Activated CD4-positive, CD25-positive, alpha-beta regulatory T cell treated with anti-CD3 and anti-CD28 coated beads, Interleukin-2, amount 50 U/mL, for 72 hours (primary cell): ENCODE data around the gene HADHA.
"Not testable (repeated sequence)": the region's sequence is repeated elsewhere in the genome, so short reads cannot be mapped to it uniquely, and the experiment has no call there.

Experiments used
- DNase-seq: peaks from one replicate; pipeline ENCODE4 v3.0.0; 2021

Gene HADHA

GRCh38 chr2:26244309-26245230 lies at the start of gene HADHA, which contains the start of gene HADHB:
Gene HADHA (minus strand): TSS chr2:26244632. CDS start chr2:26244596, 36 bp downstream.
Gene HADHB (plus strand): TSS chr2:26244939. CDS start chr2:26254255, 9,316 bp downstream.
- DNase-seq, result peak; percentile 85

DNA sequence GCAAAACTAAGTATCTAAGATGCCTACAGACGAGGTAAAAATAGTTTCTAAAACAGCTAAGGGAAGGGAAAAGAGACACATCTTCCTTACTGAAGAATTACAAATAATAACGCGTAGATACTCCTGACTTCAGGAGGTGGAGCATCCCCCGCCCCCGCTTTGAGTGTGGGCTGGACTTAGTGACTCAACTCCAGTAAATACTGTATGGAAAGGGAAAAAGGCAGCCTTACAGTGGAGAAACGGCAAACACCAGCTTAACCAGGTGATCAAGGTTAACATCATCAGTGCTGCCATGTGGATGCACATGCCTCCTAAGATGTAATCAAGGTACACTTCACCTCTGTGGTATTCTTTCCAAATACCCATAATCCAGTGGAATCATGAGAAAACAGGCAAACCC lies 48.2 kb upstream of the HADHA start:
- no peak for DNase-seq

DNA sequence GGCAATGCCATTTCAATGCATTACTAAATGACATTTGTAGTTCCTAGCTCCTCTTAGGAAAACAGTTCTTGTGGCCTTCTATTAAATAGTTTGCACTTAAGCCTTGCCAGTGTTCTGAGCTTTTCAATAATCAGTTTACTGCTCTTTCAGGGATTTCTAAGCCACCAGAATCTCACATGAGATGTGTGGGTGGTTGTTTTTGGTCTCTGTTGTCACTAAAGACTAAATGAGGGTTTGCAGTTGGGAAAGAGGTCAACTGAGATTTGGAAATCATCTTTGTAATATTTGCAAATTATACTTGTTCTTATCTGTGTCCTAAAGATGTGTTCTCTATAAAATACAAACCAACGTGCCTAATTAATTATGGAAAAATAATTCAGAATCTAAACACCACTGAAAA lies 45.6 kb upstream of the HADHA start:
- no peak for DNase-seq

GRCh38 chr2:26285931-26286330 lies 41.5 kb upstream of the HADHA start:
- DNase-seq, result no peak

- no peak for DNase-seq
Observed at GRCh38 chr2:26284132-26284531, 39.7 kb upstream of the HADHA start.

DNA sequence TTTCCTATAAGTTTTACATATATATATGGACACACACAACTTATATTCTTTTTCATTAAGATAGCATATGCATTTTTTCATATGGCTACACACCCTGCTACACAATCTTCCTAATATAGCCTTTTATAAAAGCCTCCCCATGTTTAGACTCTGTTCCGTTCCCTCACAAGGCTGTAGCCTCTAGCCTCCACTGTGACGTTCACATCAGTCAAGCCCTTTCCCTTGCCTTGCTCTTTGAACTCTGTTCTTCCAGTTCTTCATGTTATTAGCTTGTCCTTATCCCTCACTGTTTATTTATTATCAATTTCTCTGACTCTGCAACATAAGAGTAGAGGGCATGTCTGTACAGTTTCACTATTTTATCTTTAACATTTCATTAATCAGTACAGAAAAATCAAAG lies 39.2 kb upstream of the HADHA start:
- DNase-seq, result no peak

- no peak for DNase-seq
Observed at GRCh38 chr2:26281226-26281625, 36.8 kb upstream of the HADHA start.

GRCh38 chr2:26279886-26280285 lies 35.5 kb upstream of the HADHA start:
- no peak for DNase-seq

- DNase-seq, result no peak
Observed at GRCh38 chr2:26276484-26277227, 32.2 kb upstream of the HADHA start.

DNA sequence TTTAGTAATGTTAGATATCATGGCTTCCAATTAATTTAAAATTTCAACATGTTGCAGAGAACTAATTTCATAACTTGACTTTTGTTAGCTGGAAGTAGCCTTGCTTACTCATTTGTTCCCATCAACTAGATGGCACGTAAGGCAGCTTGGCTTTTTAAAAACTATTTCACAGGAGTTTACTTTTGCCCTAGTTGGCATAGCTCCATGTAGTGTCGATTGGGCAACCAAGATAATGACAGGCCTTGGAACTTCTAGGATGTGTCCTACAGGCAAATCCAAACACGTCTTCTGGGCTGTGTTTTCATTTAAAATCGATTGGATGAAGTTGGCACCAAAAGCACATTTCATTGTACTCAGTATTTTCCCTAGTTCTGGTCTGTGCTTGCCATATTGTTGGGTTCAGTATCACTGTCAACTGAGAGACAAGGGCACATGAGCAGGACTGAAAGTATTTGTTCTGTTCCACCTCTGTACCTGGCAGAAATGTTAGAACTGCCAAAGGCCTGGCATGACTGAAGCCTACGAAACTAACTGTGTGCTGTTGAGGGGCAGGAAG lies 29.7 kb upstream of the HADHA start:
- DNase-seq, result no peak

- no peak for DNase-seq
Observed at GRCh38 chr2:26273501-26273900, 29.1 kb upstream of the HADHA start.

GRCh38 chr2:26270373-26270772 lies 25.9 kb upstream of the HADHA start:
- no peak for DNase-seq

- DNase-seq, result no peak
Observed at GRCh38 chr2:26269571-26270158, 25.2 kb upstream of the HADHA start.

- not testable (repeated sequence) for DNase-seq
Observed at GRCh38 chr2:26268670-26269385, 24.4 kb upstream of the HADHA start.

DNA sequence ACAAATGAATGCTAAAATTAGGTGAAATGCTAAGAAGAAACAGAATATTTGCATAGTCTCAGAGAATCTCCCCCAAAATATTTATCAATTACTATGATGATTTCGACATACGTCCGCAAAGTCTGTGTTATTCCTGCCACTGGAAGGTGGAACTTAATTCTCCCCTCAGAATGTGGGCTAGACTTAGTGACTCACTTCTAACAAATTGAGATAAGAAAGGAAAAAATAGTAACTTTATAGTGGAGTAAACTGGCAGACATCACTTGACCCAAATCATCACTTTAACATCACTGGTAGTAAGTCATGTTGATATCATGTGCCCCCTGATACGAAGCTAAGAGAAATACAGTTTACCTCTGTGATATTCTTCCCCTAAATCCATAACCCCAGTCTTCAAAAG lies 23.8 kb upstream of the HADHA start:
- no peak for DNase-seq

DNA sequence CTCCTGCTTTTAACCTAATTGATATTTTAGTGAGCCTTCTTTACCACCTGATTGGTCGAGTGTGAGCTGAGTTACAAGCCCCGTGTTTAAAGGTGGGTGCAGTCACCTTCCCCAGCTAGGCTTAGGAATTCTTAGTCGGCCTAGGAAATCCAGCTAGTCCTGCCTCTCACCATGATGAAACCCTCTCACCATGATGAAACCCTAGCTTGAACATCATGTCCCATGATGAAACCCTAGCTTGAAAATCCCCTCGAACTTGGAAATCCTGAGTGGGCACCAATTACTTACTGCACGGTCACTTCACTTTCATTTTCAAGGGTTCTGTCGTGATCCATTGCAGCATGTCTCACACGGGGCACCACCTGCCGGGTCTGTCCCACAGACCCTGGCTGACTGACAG lies 14.4 kb upstream of the HADHA start:
- DNase-seq, result not testable (repeated sequence)

- DNase-seq, result no peak
Observed at GRCh38 chr2:26255759-26256384, 11.4 kb upstream of the HADHA start.

DNA sequence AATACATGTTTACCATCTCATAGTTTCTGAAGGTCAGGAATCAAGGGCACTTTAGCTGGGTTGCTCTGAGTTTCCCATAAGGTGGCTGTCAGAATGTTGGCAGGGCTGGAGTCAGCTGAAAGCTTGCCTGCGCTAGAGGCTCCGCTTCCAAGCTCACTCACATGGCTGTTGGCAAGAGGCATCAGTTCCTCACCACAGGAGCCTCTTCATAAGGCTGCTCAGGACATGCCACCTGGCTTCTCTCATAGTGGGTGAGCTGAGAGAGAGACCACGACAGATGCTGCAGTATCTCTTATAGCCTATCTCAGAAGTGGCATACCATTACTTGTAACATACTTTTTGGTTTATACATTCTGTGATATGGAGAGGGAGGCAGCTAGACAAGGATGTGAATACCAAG lies 7.5 kb upstream of the HADHA start:
- DNase-seq, result no peak

DNA sequence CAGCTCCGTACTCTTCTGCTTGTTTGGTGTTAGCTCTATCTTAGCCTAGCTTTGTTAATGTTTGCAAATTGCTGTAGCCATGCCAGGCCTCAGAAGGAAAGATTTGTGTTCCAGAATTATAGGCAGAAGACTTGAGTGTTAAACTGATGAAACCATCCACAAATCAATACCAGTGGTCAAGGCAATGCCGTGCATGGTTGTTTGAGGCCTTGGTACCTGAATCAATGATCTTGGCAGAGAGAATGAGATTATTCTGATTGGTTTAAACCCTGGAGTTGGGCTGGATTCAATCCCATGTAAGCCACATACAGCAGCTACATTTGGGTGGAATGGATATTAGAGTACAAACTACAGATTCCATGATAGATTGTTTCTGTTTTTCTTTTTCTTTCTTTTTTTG lies 5.2 kb upstream of the HADHA start:
- no peak for DNase-seq

DNA sequence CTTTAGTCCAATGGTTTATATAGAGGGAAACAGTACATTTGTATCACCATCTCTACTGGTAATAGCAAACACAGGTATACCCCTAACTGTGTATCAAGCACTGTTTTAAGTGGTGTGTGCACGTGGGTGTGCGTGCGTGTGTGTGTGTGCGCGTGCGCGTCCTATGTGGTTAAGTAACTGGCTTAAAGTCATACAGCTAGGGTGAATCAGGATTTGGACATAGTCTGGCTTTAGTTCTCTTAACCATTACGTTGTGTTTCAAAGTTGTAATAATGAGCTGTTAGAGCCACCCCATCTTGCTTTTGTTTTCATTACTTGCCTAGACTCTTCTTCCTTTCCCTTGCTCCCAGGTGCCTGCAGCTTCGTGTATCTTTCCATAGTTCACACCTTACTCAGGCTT lies 2.4 kb upstream of the HADHA start:
- DNase-seq, result no peak

DNA sequence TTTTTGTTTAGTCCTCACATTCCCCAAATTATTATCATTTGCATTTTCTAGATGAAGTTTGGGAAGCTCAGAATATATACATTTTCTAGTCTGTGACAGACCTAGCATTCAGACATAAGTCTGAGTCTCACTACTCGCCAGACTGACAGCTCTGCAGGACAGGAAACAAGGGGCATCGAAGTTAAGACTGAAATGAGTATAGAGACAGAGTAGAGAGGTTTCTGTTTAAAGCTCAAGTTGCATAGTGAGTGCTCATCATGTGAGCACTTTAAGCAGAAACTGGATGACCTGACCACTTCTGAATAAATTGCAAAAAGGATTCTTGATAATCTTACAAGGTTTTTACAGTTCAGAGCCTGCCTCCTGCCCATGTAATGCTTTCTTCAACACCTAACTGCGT lies 1.4 kb upstream of the HADHA start:
- DNase-seq, result no peak

- no peak for DNase-seq
Observed at GRCh38 chr2:26245231-26245732, 850 bp upstream of the HADHA start.
